Measurements from ENCODE around the gene MICU1. TPM values are rescaled to one million over a fixed set of nuclear protein-coding genes. Genes with fewer than 3 reads are reported as not detected.

The MICU1 gene
- total RNA-seq, 1 experiment from 2014 or later = 25.5 TPM

- H3K9me3 Mint-ChIP-seq (ENCODE audit: unreplicated experiment) = no peaks in the 10 kb centered on the region
- no peak overlapping the region for H3K4me3 Mint-ChIP-seq (ENCODE audit: unreplicated experiment)
- ChIA-PET POLR2A (interaction anchor here (0.7 to 14.5 kb wide), 6 partner anchors 10 to 93 kb away, joined by 3 to 383 read pairs (median 31); partner anchors contain the start of gene DDIT4), CTCF (interaction anchor here (0.9 to 1.0 kb wide), 2 partner anchors 61 to 367 kb away, joined by 3 read pairs; no protein-coding TSS in a partner anchor)
- H3K4me1 Mint-ChIP-seq (ENCODE audit: insufficient read depth, unreplicated experiment) = peaks cover 35% of the 10 kb centered on the region
- no TSS peak for BruUV-seq (replicated peaks)
- no peak for TF ChIP-seq CTCF (IDR thresholded peaks at IDR 0.05; ENCODE audit: unreplicated experiment)
- peak overlapping the region; percentile 95 for H3K27ac Mint-ChIP-seq (ENCODE audit: low read depth, unreplicated experiment)
- no peak for DNase-seq (ENCODE audit: unreplicated experiment)
- intact Hi-C loops (cut with micrococcal nuclease) = no loop called here
- no peaks in the 10 kb centered on the region for H3K27me3 Mint-ChIP-seq (ENCODE audit: insufficient read depth, unreplicated experiment)
- peaks cover 10% of the 10 kb centered on the region for H3K36me3 Mint-ChIP-seq (ENCODE audit: insufficient read depth, unreplicated experiment)
Observed at GRCh38 chr10:72323108-72323749, 302.6 kb downstream of the MICU1 start.

GRCh38 chr10:72322280-72323058, 303.4 kb downstream of the MICU1 start:
- intact Hi-C loops (cut with micrococcal nuclease) = no loop called here
- peak; percentile 88 for DNase-seq (ENCODE audit: unreplicated experiment)
- CTCF ChIA-PET = interaction anchor here (0.6 to 7.6 kb wide), 10 partner anchors 7 to 367 kb away, joined by 3 to 46 read pairs (median 3); partner anchors contain the start of gene DDIT4
- no peak for TF ChIP-seq CTCF (IDR thresholded peaks at IDR 0.05; ENCODE audit: unreplicated experiment)
- BruUV-seq (replicated peaks) = no TSS peak
- H3K9me3 Mint-ChIP-seq (ENCODE audit: unreplicated experiment) = no peaks in the 10 kb centered on the region
- H3K36me3 Mint-ChIP-seq (ENCODE audit: insufficient read depth, unreplicated experiment) = peaks cover 13% of the 10 kb centered on the region
- H3K27ac Mint-ChIP-seq (ENCODE audit: low read depth, unreplicated experiment) = peak overlapping the region; percentile 95
- POLR2A ChIA-PET = interaction anchor here (0.7 to 14.5 kb wide), 15 partner anchors 10 to 347 kb away, joined by 3 to 383 read pairs (median 28); partner anchors contain the start of genes ANAPC16, ASCC1 and DDIT4
- peaks cover 31% of the 10 kb centered on the region for H3K4me1 Mint-ChIP-seq (ENCODE audit: insufficient read depth, unreplicated experiment)
- no peaks in the 10 kb centered on the region for H3K27me3 Mint-ChIP-seq (ENCODE audit: insufficient read depth, unreplicated experiment)
- H3K4me3 Mint-ChIP-seq (ENCODE audit: unreplicated experiment) = peak overlapping the region; percentile 35

- H3K27ac Mint-ChIP-seq (ENCODE audit: low read depth, unreplicated experiment) = peak overlapping the region; percentile 95
Observed at GRCh38 chr10:72322030-72322279, 303.9 kb downstream of the MICU1 start.

More at GRCh38 chr10:72322030-72322279, 303.9 kb downstream of the MICU1 start:
- peaks cover 13% of the 10 kb centered on the region for H3K36me3 Mint-ChIP-seq (ENCODE audit: insufficient read depth, unreplicated experiment)
- no peak for DNase-seq (ENCODE audit: unreplicated experiment)
- H3K4me3 Mint-ChIP-seq (ENCODE audit: unreplicated experiment) = peak overlapping the region; percentile 35
- H3K4me1 Mint-ChIP-seq (ENCODE audit: insufficient read depth, unreplicated experiment) = peaks cover 31% of the 10 kb centered on the region
- H3K9me3 Mint-ChIP-seq (ENCODE audit: unreplicated experiment) = no peaks in the 10 kb centered on the region
- CTCF ChIA-PET = interaction anchor here (0.6 to 7.6 kb wide), 9 partner anchors 8 to 98 kb away, joined by 3 to 46 read pairs (median 3); partner anchors contain the start of gene DDIT4
- BruUV-seq (replicated peaks) = no TSS peak
- TF ChIP-seq CTCF (IDR thresholded peaks at IDR 0.05; ENCODE audit: unreplicated experiment) = no peak
- POLR2A ChIA-PET = interaction anchor here (0.9 to 14.5 kb wide), 17 partner anchors 9 to 346 kb away, joined by 3 to 383 read pairs (median 25); partner anchors contain the start of genes ANAPC16, ASCC1 and DDIT4
- H3K27me3 Mint-ChIP-seq (ENCODE audit: insufficient read depth, unreplicated experiment) = no peaks in the 10 kb centered on the region
- intact Hi-C loops (cut with micrococcal nuclease) = no loop called here

Measured in MCF 10A (cell line).